ENCODE data around the gene NECTIN2. TPM values are rescaled to one million over a fixed set of nuclear protein-coding genes. Genes with fewer than 3 reads are reported as not detected.
A peak's percentile ranks its signal among the peaks of the same experiment; 100 is the strongest.
"Not testable (repeated sequence)": the region's sequence is repeated elsewhere in the genome, so short reads cannot be mapped to it uniquely, and the experiment has no call there.

NECTIN2 gene
- total and polyA plus RNA-seq, 2 donors (not counting 1 experiment from before 2014, with no cell fraction given), result 0.15 to 0.32 TPM

GRCh38 chr19:44856421-44857083 lies 10.5 kb downstream of the NECTIN2 start:
- Histone ChIP-seq H3K79me2 (ENCODE audit: control insufficient read depth, insufficient read depth, low read length) (no peaks in the 10 kb centered on the region), H2AFZ (ENCODE audit: insufficient read depth, low read depth, low read length, poor library complexity, severe bottlenecking) (peak overlapping the region; percentile 16), H3K36me3 (replicated peaks in 1 of 2; ENCODE audit: control extremely low read depth in 1 of 2, control insufficient read depth in 1 of 2, extremely low read depth in 1 of 2, insufficient read depth in 2 of 2, low read length in 1 of 2) (no peaks in the 10 kb centered on the region), H3K4me1 (ENCODE audit: control insufficient read depth in 2 of 2, insufficient read depth in 2 of 2, low read length in 2 of 2) (no peaks in the 10 kb centered on the region), H3K4me2 (replicated peaks; ENCODE audit: low read depth, low read length, poor library complexity, severe bottlenecking) (no peak overlapping the region), H3K27me3 (replicated peaks in 1 of 4; ENCODE audit: control extremely low read depth in 1 of 4, control insufficient read depth in 3 of 4, insufficient read depth in 4 of 4, low read length in 3 of 4) (no peaks in the 10 kb centered on the region), H3K9ac (ENCODE audit: low read length) (no peak overlapping the region), H3K4me3 (ENCODE audit: control extremely low read depth in 1 of 5, extremely low read depth in 1 of 5, insufficient read depth in 1 of 5, low read depth in 2 of 5, low read length in 4 of 5) (no peak overlapping the region), H3K9me3 (ENCODE audit: control extremely low read depth in 1 of 3, control insufficient read depth in 2 of 3, insufficient read depth in 1 of 3, low read length in 2 of 3) (no peaks in the 10 kb centered on the region), H4K20me1 (ENCODE audit: control insufficient read depth, insufficient read depth, low read length, poor library complexity, severe bottlenecking) (no peaks in the 10 kb centered on the region), H3K27ac (ENCODE audit: low read length in 2 of 2) (no peak overlapping the region)
- TF ChIP-seq EZH2 (IDR thresholded peaks at IDR 0.05; ENCODE audit: borderline replicate concordance, insufficient read depth, low read depth, low read length, poor library complexity, severe bottlenecking) (no peak), CTCF (IDR thresholded peaks at IDR 0.05) (no peak)
- POLR2A ChIA-PET, result no interaction called here
- no peaks in the 10 kb centered on the region for H3K9me3 Mint-ChIP-seq (ENCODE audit: insufficient read depth)
- DNase-seq, result no peak
- H3K27ac Mint-ChIP-seq, result no peak overlapping the region
- CTCF ChIA-PET, result interaction anchor here (0.7 to 0.8 kb wide), 2 partner anchors 9 to 122 kb away, joined by 3 read pairs; no protein-coding TSS in a partner anchor
- no peak overlapping the region for H3K4me3 Mint-ChIP-seq
- intact Hi-C loops (cut with micrococcal nuclease), result no loop called here
- peaks cover 21% of the 10 kb centered on the region for H3K27me3 Mint-ChIP-seq
- 21% methylated on average over 7 of the region's 10 CpGs for whole genome bisulfite sequencing (ENCODE audit: insufficient coverage)
- no peak for ATAC-seq (ENCODE audit: low read depth)
- H3K4me1 Mint-ChIP-seq, result no peaks in the 10 kb centered on the region

- intact Hi-C loops (cut with micrococcal nuclease), result no loop called here
- no peak overlapping the region for H3K27ac Mint-ChIP-seq
- H3K4me1 Mint-ChIP-seq, result no peaks in the 10 kb centered on the region
- POLR2A ChIA-PET, result no interaction called here
- no peak overlapping the region for H3K4me2 ChIP-seq (replicated peaks; ENCODE audit: low read depth, low read length, poor library complexity, severe bottlenecking)
- peaks cover 0 to 8% (median 0%) of the 10 kb centered on the region in 3 donors for H3K9me3 ChIP-seq (ENCODE audit: control extremely low read depth in 1 of 3, control insufficient read depth in 2 of 3, insufficient read depth in 1 of 3, low read length in 2 of 3)
- no peaks in the 10 kb centered on the region for H3K36me3 ChIP-seq (replicated peaks in 1 of 2; ENCODE audit: control extremely low read depth in 1 of 2, control insufficient read depth in 1 of 2, extremely low read depth in 1 of 2, insufficient read depth in 2 of 2, low read length in 1 of 2)
- no peaks in the 10 kb centered on the region for H4K20me1 ChIP-seq (ENCODE audit: control insufficient read depth, insufficient read depth, low read length, poor library complexity, severe bottlenecking)
- H3K9ac ChIP-seq (ENCODE audit: low read length), result no peak overlapping the region
- peaks cover 15% of the 10 kb centered on the region for H3K27me3 Mint-ChIP-seq
- CTCF ChIA-PET, result no interaction called here
- H3K4me3 Mint-ChIP-seq, result no peak overlapping the region
- H3K9me3 Mint-ChIP-seq (ENCODE audit: insufficient read depth), result no peaks in the 10 kb centered on the region
- DNase-seq (no peak), ATAC-seq (ENCODE audit: low read depth) (no peak)
- H3K27ac ChIP-seq (ENCODE audit: low read length in 2 of 2), result no peak overlapping the region
- 88% methylated on average over 4 of the region's 4 CpGs for WGBS (ENCODE audit: insufficient coverage)
- no peaks in the 10 kb centered on the region for H3K79me2 ChIP-seq (ENCODE audit: control insufficient read depth, insufficient read depth, low read length)
- no peak overlapping the region for H3K4me3 ChIP-seq (ENCODE audit: control extremely low read depth in 1 of 5, extremely low read depth in 1 of 5, insufficient read depth in 1 of 5, low read depth in 2 of 5, low read length in 4 of 5)
- TF ChIP-seq EZH2 (IDR thresholded peaks at IDR 0.05; ENCODE audit: borderline replicate concordance, insufficient read depth, low read depth, low read length, poor library complexity, severe bottlenecking) (no peak), CTCF (IDR thresholded peaks at IDR 0.05) (no peak)
- no peaks in the 10 kb centered on the region for H3K4me1 ChIP-seq (ENCODE audit: control insufficient read depth in 2 of 2, insufficient read depth in 2 of 2, low read length in 2 of 2)
- no peaks in the 10 kb centered on the region for H3K27me3 ChIP-seq (replicated peaks in 1 of 4; ENCODE audit: control extremely low read depth in 1 of 4, control insufficient read depth in 3 of 4, insufficient read depth in 4 of 4, low read length in 3 of 4)
- no peak overlapping the region for H2AFZ ChIP-seq (ENCODE audit: insufficient read depth, low read depth, low read length, poor library complexity, severe bottlenecking)
Measured at GRCh38 chr19:44857837-44858236, 11.7 kb downstream of the NECTIN2 start.

- POLR2A ChIA-PET; intact Hi-C loops (cut with micrococcal nuclease); H3K9me3 Mint-ChIP-seq (ENCODE audit: insufficient read depth); H3K4me1 Mint-ChIP-seq; H4K20me1 ChIP-seq (ENCODE audit: control insufficient read depth, insufficient read depth, low read length, poor library complexity, severe bottlenecking); H3K4me3 Mint-ChIP-seq; H3K9ac ChIP-seq (ENCODE audit: low read length); DNase-seq; H3K79me2 ChIP-seq (ENCODE audit: control insufficient read depth, insufficient read depth, low read length); H3K4me2 ChIP-seq (replicated peaks; ENCODE audit: low read depth, low read length, poor library complexity, severe bottlenecking); H3K9me3 ChIP-seq (ENCODE audit: control extremely low read depth in 1 of 3, control insufficient read depth in 2 of 3, insufficient read depth in 1 of 3, low read length in 2 of 3); H2AFZ ChIP-seq (ENCODE audit: insufficient read depth, low read depth, low read length, poor library complexity, severe bottlenecking); H3K4me1 ChIP-seq (ENCODE audit: control insufficient read depth in 2 of 2, insufficient read depth in 2 of 2, low read length in 2 of 2); H3K27ac Mint-ChIP-seq; H3K27ac ChIP-seq (ENCODE audit: low read length in 2 of 2); H3K4me3 ChIP-seq (ENCODE audit: control extremely low read depth in 1 of 5, extremely low read depth in 1 of 5, insufficient read depth in 1 of 5, low read depth in 2 of 5, low read length in 4 of 5); H3K27me3 ChIP-seq (replicated peaks in 1 of 4; ENCODE audit: control extremely low read depth in 1 of 4, control insufficient read depth in 3 of 4, insufficient read depth in 4 of 4, low read length in 3 of 4); ATAC-seq (ENCODE audit: low read depth); H3K36me3 ChIP-seq (replicated peaks in 1 of 2; ENCODE audit: control extremely low read depth in 1 of 2, control insufficient read depth in 1 of 2, extremely low read depth in 1 of 2, insufficient read depth in 2 of 2, low read length in 1 of 2): not testable (repeated sequence)
- H3K27me3 Mint-ChIP-seq, result peaks cover 13% of the 10 kb centered on the region
- no CpG with 5 or more reads among the region's 3 CpGs for WGBS (ENCODE audit: insufficient coverage)
- CTCF ChIA-PET, result interaction anchor here (0.7 kb wide), 1 partner anchor 39 kb away, joined by 3 read pairs; no protein-coding TSS in a partner anchor
Measured at GRCh38 chr19:44861576-44861975, 15.5 kb downstream of the NECTIN2 start.

Data from B cell (primary cell).